IMR-90 (cell line): ENCODE results near the gene NCSTN. TPM values are rescaled to one million over a fixed set of nuclear protein-coding genes. Genes with fewer than 3 reads are reported as not detected.

Experiments
- ATAC-seq: fragments of 200-7000 bp; cut with Tn5 transposase; 2 replicates; pipeline ENCODE4 v1.9.1; 2020; ENCODE audit warnings: low read depth, mild to moderate bottlenecking, moderate library complexity
- BruUV-seq: library from RNA; stranded (reverse); fragments of 400-500 nt; replicated peaks from 2 replicates; lab custom pipeline; 2021; lab: Mats Ljungman, UMichigan
- CTCF ChIA-PET: fragments of 300-600 bp; formaldehyde crosslinking; extraction: SDS; loops from one replicate; lab custom pipeline; 2021; ENCODE audit warnings: antibody characterized with exemption; lab: Yijun Ruan, JAX
- POLR2A ChIA-PET: fragments of 300-600 bp; sonication (Branson Sonifier 250); formaldehyde crosslinking; loops from one replicate; lab custom pipeline; 2022; ENCODE audit warnings: antibody characterized with exemption; ENCODE audit not compliant: unreplicated experiment; lab: Charles Lee
- DNase-seq: peaks from one replicate; pipeline ENCODE4 v3.0.0; 2013
- H2AFZ ChIP-seq: replicated peaks from 2 replicates; pipeline ENCODE3; 2013; ENCODE audit warnings: low read length, mild to moderate bottlenecking; ENCODE audit not compliant: poor library complexity
- H2AK5ac ChIP-seq: 2 replicates; pipeline ENCODE4 v1.6.1; 2013; ENCODE audit warnings: low read depth, low read length, inconsistent platforms
- H2AK9ac ChIP-seq: replicated peaks from 2 replicates; pipeline ENCODE3; 2013; ENCODE audit warnings: mild to moderate bottlenecking, low read depth, low read length, moderate library complexity; ENCODE audit not compliant: poor library complexity
- H2BK120ac ChIP-seq: 2 replicates; pipeline ENCODE4 v1.6.1; 2013; ENCODE audit warnings: low read depth, low read length, inconsistent platforms
- H2BK15ac ChIP-seq: 3 replicates; pipeline ENCODE4 v1.6.1; 2013; ENCODE audit warnings: low read depth, low read length, inconsistent platforms
- H2BK20ac ChIP-seq: 2 replicates; pipeline ENCODE4 v1.6.1; 2013; ENCODE audit warnings: low read depth, mild to moderate bottlenecking, inconsistent platforms, low read length, moderate library complexity
- H2BK5ac ChIP-seq: 2 replicates; pipeline ENCODE4 v1.6.1; 2013; ENCODE audit warnings: mild to moderate bottlenecking, low read depth, low read length, inconsistent platforms; ENCODE audit not compliant: poor library complexity, severe bottlenecking
- H3K14ac ChIP-seq: replicated peaks from 2 replicates; pipeline ENCODE4 v1.6.1; 2013; ENCODE audit warnings: low read depth, low read length, inconsistent platforms
- H3K18ac ChIP-seq: 2 replicates; pipeline ENCODE4 v1.6.1; 2013; ENCODE audit warnings: low read depth, low read length, control low read depth
- H3K23ac ChIP-seq: 2 replicates; pipeline ENCODE4 v1.6.1; 2013; ENCODE audit warnings: low read depth, low read length, inconsistent platforms
- H3K27ac ChIP-seq: 2 replicates; pipeline ENCODE4 v1.5.1; 2013; ENCODE audit warnings: mild to moderate bottlenecking, control low read depth, low read length; ENCODE audit not compliant: insufficient read depth
- H3K27me3 ChIP-seq: 2 replicates; pipeline ENCODE4 v1.6.1; 2013; ENCODE audit warnings: low read length; ENCODE audit not compliant: control insufficient read depth, insufficient read depth
- H3K36me3 ChIP-seq: 2 replicates; pipeline ENCODE4 v1.6.1; 2013; ENCODE audit warnings: low read length, mixed read lengths; ENCODE audit not compliant: control insufficient read depth, insufficient read depth
- H3K4ac ChIP-seq: 2 replicates; pipeline ENCODE4 v1.6.1; 2013; ENCODE audit warnings: low read depth, low read length, inconsistent platforms
- H3K4me1 ChIP-seq: 2 replicates; pipeline ENCODE4 v1.6.1; 2013; ENCODE audit warnings: low read length, mixed read lengths; ENCODE audit not compliant: control insufficient read depth, insufficient read depth
- H3K4me2 ChIP-seq: 2 replicates; pipeline ENCODE4 v1.6.1; 2013; ENCODE audit warnings: low read depth, mild to moderate bottlenecking, control low read depth, low read length, moderate library complexity
- H3K4me3 ChIP-seq: 2 replicates; pipeline ENCODE4 v1.5.1; 2013; ENCODE audit warnings: low read depth, mild to moderate bottlenecking, control low read depth, low read length, moderate library complexity; ENCODE audit not compliant: insufficient read depth
- H3K56ac ChIP-seq: 2 replicates; pipeline ENCODE4 v1.6.1; 2013; ENCODE audit warnings: low read length, inconsistent platforms; ENCODE audit not compliant: insufficient read depth; ENCODE audit errors: extremely low read depth
- H3K79me1 ChIP-seq, 2 experiments: 2 replicates each; pipeline ENCODE4 v1.6.1; 2013; ENCODE audit warnings: low read length in 2 of 2, inconsistent platforms in 1 of 2, low read depth in 1 of 2
- H3K9ac ChIP-seq: 2 replicates; pipeline ENCODE4 v1.6.1; 2013; ENCODE audit warnings: low read depth, low read length, control low read depth
- H3K9me1 ChIP-seq: 2 replicates; pipeline ENCODE4 v1.6.1; 2013; ENCODE audit warnings: low read length, inconsistent platforms; ENCODE audit not compliant: insufficient read depth
- H3K9me3 ChIP-seq: 2 replicates; pipeline ENCODE4 v1.6.1; 2013; ENCODE audit warnings: low read length; ENCODE audit not compliant: control insufficient read depth, insufficient read depth
- H4K20me1 ChIP-seq: 2 replicates; pipeline ENCODE4 v1.6.1; 2013; ENCODE audit warnings: low read length, inconsistent platforms; ENCODE audit not compliant: insufficient read depth
- H4K5ac ChIP-seq: 2 replicates; pipeline ENCODE4 v1.6.1; 2013; ENCODE audit warnings: mild to moderate bottlenecking, low read depth, low read length, control low read depth
- H4K8ac ChIP-seq, 2 experiments: 2 replicates each; pipeline ENCODE4 v1.6.1; 2013; ENCODE audit warnings: low read depth in 2 of 2, low read length in 2 of 2, control low read depth in 1 of 2, inconsistent platforms in 1 of 2
- H4K91ac ChIP-seq: 2 replicates; pipeline ENCODE4 v1.6.1; 2013; ENCODE audit warnings: low read depth, low read length, inconsistent platforms; ENCODE audit not compliant: insufficient read depth
- RAD21 ChIP-seq: IDR thresholded peaks from 2 replicates; pipeline ENCODE4 v1.6.1; 2012; ENCODE audit warnings: low read length, improper control_type of control experiment
- WGBS, 2 experiments: methylation state at CpG; one replicate each; pipeline versions ENCODE4 v1.1.5 to v1.1.7; 2013; ENCODE audit warnings: missing lambda C conversion rate in 2 of 2; ENCODE audit not compliant: insufficient read length in 1 of 2; ENCODE audit errors: extremely low coverage in 2 of 2; 5-methylcytosine and 5-hydroxymethylcytosine counted together
- dilution Hi-C: fragments of 300-500 bp; cut with HindIII; formaldehyde crosslinking; loops from one replicate; pipeline ENCODE4 v1.14.3; 2018; ENCODE audit warnings: low sequenced_read_pairs; ENCODE audit not compliant: unreplicated experiment
- in situ Hi-C: fragments of 300-500 bp; cut with MboI; formaldehyde crosslinking; loops from 3 replicates; pipeline ENCODE4 v1.14.3; 2019; ENCODE audit warnings: low sequenced_read_pairs, inconsistent platforms, mixed read lengths
- intact Hi-C: fragments of 100-400 bp; cut with micrococcal nuclease; formaldehyde crosslinking; loops from 2 replicates; pipeline ENCODE4 v1.10.0; 2022
- polyA plus RNA-seq, 3 experiments: library from polyadenylated mRNA; depleted of rRNA; stranded (reverse); fragments of >200 nt; gene quantifications; 2 replicates each; pipeline ENCODE4 v1.2.3, GENCODE V29; 2012; ENCODE audit warnings: low replicate concordance in 1 of 3
- total RNA-seq: library from RNA; depleted of rRNA; stranded (reverse); fragments of >200 nt; gene quantifications from 2 replicates; pipeline ENCODE4 v1.2.3, GENCODE V29; 2012

The NCSTN gene
- total and polyA plus RNA-seq, 2 of the 4 experiments (the other 2 are of a cell fraction): 60.2 to 182 TPM

GRCh38 chr1:160338580-160338979, 4.6 kb upstream of the NCSTN start:
- H3K9ac ChIP-seq: no peak overlapping the region
- POLR2A ChIA-PET: interaction anchor here (0.6 kb wide), 1 partner anchor 21 kb away, joined by 10 read pairs; no protein-coding TSS in a partner anchor
- H3K27me3 ChIP-seq: no peaks in the 10 kb centered on the region
- peaks cover 3 to 48% of the 10 kb centered on the region in 2 experiments for H3K79me1 ChIP-seq
- H2AK9ac ChIP-seq: no peak overlapping the region
- no peak overlapping the region for H3K4ac ChIP-seq
- no peak overlapping the region for H3K56ac ChIP-seq
- no peaks in the 10 kb centered on the region for H3K9me1 ChIP-seq
- no peak overlapping the region for H2AK5ac ChIP-seq
- intact Hi-C loops: loop anchor here (5.0 kb wide), 1 partner anchor 96 kb away; no protein-coding TSS in a partner anchor
- CTCF ChIA-PET: no interaction called here
- H2BK5ac ChIP-seq: no peak overlapping the region
- no peak for ATAC-seq
- no peak overlapping the region for H3K27ac ChIP-seq
- no peak overlapping the region for H3K4me2 ChIP-seq
- H3K14ac ChIP-seq: no peak overlapping the region
- no peak for TF ChIP-seq RAD21
- no peak overlapping the region for H2BK120ac ChIP-seq
- no peak overlapping the region for H4K91ac ChIP-seq
- dilution Hi-C loops: no loop called here
- no peak overlapping the region for H2BK20ac ChIP-seq
- no peak for DNase-seq
- no peak overlapping the region for H3K18ac ChIP-seq
- no peak overlapping the region for H3K23ac ChIP-seq
- H4K5ac ChIP-seq: no peak overlapping the region
- H2AFZ ChIP-seq: no peak overlapping the region
- no peak overlapping the region for H3K4me3 ChIP-seq
- H4K8ac ChIP-seq: no peak overlapping the region
- peaks cover 62% of the 10 kb centered on the region for H4K20me1 ChIP-seq
- BruUV-seq: no TSS peak
- in situ Hi-C loops: no loop called here
- H3K4me1 ChIP-seq: peaks cover 3% of the 10 kb centered on the region
- 87% methylated on average over 4 of the region's 4 CpGs; no CpG with 5 or more reads in 1 of the 2 experiments for WGBS, 2 experiments
- no peaks in the 10 kb centered on the region for H3K9me3 ChIP-seq
- peaks cover 31% of the 10 kb centered on the region for H3K36me3 ChIP-seq
- no peak overlapping the region for H2BK15ac ChIP-seq
